Pons (tissue), 1 donor: ENCODE results near the gene BABAM1.

Experiments used
- DNase-seq: peaks from one replicate; pipeline ENCODE4 v3.0.0-alpha.2; 2016; ENCODE audit warnings: low spot score

Gene BABAM1

GRCh38 chr19:17303940-17304267 is 36.7 kb downstream of the BABAM1 start:
- no peak for DNase-seq

GRCh38 chr19:17304386-17305215 is 37.4 kb downstream of the BABAM1 start:
- peak; percentile 31 for DNase-seq

GRCh38 chr19:17305216-17305516 is 37.9 kb downstream of the BABAM1 start:
- no peak for DNase-seq

- DNase-seq = peak; percentile 98
These were observed 38.5 kb downstream of the BABAM1 start, which contains the start of gene MRPL34 for GRCh38 chr19:17305517-17306284. Gene MRPL34, plus strand, starts transcription at chr19:17305872. Its CDS starts 21 bp downstream, at chr19:17305893.

GRCh38 chr19:17306285-17306714 is 39.1 kb downstream of the BABAM1 start:
- peak; percentile 24 for DNase-seq

- no peak for DNase-seq
These were observed 40.7 kb downstream of the BABAM1 start for GRCh38 chr19:17307876-17308377.

- peak; percentile 100 for DNase-seq
These were observed 42.1 kb downstream of the BABAM1 start, which contains the start of gene DDA1 for GRCh38 chr19:17309198-17309964. Gene DDA1, plus strand, starts transcription at chr19:17309563. Its CDS starts 92 bp downstream, at chr19:17309655.

DNA sequence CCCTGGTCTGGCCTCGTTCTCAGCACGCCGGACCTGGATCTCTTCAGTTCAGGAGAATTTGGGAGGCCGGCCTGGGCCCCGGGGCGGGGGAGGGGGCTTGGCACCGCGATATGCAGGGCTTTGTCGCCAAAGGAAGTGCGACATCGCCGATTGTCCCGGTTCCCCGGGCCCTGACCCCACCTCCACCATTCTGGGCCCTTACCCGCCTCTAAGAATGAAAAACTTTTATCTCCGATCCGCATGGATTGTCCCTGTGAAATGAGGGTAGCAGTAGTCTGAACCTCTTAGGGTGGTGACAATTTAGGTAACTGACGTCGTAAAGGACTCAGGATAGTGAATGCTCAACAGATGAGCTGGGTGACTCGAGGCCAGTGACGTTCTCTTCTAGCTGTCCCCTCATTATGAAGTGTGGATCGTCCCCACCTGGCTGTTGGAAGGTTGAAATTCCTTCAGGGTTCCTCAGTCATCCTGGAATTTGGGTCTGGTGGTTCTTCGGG is 42.8 kb downstream of the BABAM1 start:
- DNase-seq = no peak

DNA sequence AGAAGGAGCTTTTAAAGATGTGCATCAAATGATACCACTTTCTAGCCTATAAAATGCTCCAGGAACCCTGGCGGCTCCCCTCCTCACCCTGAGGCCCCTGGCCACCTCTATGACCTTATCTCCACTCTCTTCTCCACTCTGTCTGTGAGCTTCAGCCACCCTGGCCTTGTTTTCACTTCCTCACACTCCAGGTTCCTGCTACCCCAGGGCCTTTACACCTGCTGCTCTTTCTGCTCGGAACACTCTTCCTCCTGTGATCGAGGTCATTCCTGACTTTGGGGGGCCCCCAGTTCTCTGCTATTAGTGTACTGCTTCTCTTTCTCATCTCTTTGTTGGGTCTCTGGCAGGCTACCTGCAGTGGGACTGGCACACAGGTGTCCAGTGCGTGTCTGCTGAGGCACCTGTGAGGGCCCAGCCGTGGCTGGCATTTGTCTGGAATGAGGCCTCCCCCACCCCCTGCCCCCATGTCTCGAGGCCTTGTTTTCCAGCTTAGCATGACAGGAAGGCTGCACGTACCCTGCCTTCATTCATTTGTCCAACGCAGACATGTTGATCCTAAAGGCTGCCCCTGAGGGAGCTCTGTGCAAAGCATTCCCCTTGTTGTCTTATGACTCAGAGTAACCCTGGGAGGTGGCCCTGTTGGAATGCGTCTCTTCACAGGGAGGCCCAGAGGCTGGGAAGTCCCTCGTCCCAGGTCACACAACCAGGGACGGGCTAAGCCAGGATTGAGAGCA is 44.4 kb downstream of the BABAM1 start:
- DNase-seq = no peak

- no peak for DNase-seq
These were observed 45.2 kb downstream of the BABAM1 start for GRCh38 chr19:17312189-17313113.

DNA sequence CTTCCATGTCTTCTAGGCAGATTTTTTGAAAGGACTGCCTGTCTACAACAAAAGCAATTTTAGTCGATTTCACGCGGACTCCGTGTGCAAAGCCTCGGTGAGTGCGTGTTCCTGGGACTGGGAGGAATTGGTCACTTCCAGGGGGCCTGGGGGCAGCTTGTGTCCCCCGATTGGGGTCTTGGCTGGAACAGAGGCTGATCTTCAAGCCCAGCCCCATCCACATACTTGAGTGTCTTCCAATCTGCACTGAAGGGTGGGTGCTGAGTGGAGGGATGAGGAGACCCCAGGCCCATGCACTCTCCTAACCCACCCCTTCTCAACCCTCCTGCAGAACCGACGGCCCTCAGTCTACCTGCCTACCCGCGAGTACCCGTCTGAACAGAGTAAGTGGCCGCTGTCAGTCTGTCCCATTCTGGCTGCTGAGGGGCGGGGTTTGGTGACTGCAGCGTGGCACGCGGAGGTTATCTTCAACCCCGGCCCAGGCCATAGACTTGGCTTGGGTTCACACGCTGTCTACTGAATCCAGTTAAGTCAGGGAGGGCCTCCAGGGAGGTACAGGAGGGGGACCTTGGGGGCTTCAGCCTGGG is 46.9 kb downstream of the BABAM1 start:
- DNase-seq = no peak

DNA sequence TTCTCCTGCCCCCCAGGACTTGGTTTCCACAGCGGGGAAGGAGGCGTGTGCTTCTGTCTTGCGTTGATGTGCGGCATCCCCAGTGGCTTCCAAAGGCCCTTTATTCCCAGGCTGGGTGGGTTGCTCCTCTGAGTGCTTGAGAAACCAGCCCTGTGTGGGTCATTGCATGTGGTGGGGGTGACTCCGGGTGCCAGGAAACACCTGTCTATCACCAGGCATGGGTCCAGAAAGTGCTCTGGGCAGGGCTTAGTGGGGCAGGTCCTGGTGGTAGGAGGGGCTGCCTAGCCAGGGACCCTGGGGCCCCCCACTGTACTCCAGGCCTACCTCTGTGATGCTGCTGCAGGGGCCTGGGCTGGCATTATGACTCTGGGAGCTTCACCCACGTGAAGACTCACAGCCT is 51.7 kb downstream of the BABAM1 start:
- no peak for DNase-seq

GRCh38 chr19:17319473-17320238 is 52.4 kb downstream of the BABAM1 start:
- DNase-seq = no peak

DNA sequence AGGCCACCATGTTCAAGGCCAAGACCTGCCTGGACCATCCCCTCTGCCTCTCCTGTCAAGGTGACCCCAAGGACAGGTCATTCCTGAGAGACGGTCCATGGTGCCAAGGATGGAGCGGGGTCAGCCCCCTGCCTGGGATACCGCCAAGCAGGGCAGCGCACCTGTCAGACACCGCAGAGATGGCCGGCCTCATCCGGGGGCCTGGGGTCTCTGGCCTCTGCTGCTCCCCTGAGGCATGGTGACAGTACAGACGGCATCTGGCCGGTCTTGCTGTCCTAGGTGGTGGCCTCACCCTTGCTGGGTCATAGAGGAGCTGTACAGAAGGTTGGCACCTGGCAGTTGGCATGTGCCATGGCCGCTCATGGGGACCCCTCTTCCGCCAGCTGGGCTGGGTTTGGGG is 53.2 kb downstream of the BABAM1 start:
- DNase-seq = no peak

DNA sequence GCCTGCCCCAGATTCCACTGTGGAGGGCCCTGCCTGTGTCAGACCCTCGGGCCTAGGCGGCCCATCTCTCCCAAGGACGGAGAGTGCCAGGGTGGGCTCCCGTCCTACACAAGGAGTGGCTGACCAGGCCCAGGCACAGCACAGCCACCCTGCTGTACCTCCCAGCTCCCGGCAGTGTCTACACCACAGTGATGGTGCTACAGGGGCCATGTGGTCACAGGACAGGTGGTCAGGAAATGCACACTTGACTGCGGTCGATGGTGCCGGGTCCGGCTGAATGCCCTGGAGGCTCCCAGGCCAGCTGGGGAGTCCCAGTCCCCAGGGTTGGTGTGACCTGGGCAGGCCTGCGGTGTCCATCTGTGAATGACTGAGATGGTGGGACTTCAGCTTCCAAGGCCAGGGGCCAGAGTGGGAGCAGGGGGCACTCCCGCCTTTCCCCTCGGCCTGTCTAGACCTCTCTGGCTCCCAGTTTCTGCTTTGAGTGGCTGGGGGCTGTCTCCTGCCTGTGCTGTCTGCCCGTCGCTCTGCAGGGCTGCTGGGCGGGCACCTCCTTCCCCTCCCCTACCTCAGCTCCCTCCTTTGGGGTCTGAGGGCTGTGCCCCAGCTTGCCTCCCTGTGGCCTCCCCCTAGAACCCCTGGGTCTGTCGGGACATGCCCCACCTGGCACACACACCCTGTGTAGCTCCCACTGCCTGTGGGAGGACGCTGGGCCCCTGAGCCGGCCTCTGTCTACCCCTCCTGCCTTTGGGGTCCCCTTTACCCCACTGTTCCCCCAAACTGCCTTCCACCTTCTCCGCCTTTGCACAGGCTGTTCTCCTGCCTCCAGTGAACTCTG is 54.6 kb downstream of the BABAM1 start:
- DNase-seq = no peak

- DNase-seq = peak; percentile 34
These were observed 55.6 kb downstream of the BABAM1 start for GRCh38 chr19:17322854-17323253.

- DNase-seq = no peak
These were observed 56.2 kb downstream of the BABAM1 start for GRCh38 chr19:17323300-17323963.

GRCh38 chr19:17323964-17324332 is 56.7 kb downstream of the BABAM1 start:
- DNase-seq = no peak
